Astrocyte (in vitro differentiated cells and primary cell): ENCODE measurements around the gene CLEC4A.

Experiments used
- EZH2 ChIP-seq: IDR thresholded peaks from 2 replicates; pipeline ENCODE4 v1.6.1; 2012; ENCODE audit warnings: mild to moderate bottlenecking, low read length, inconsistent platforms; ENCODE audit not compliant: insufficient read depth
- TF ChIP-seq, protein P1 (sequence below): IDR thresholded peaks from 2 replicates; pipeline ENCODE4 v1.5.1; 2011; ENCODE audit warnings: low read depth, mild to moderate bottlenecking, inconsistent platforms, low read length, moderate library complexity; ENCODE audit not compliant: insufficient read depth

DNA sequence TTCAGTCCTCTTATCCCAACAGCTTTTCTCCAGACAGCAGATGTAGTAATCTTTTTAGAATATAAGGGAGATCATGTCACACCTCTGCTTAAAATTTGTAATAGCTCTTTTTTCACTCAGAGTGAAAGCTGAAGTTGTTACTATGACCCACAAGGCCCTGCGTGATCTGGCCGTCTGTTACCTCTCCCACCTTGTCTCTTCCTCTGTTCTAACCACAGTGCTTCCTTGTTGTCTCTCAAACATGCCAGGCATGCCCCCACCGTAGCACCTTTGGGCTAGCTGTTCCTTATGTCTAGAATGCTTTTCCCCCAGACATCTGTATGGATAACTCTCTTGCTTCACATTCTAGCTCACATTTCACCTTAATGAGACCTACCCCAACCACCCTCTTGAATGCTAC is 34.8 kb upstream of the CLEC4A start:
- TF ChIP-seq, protein P1, sequence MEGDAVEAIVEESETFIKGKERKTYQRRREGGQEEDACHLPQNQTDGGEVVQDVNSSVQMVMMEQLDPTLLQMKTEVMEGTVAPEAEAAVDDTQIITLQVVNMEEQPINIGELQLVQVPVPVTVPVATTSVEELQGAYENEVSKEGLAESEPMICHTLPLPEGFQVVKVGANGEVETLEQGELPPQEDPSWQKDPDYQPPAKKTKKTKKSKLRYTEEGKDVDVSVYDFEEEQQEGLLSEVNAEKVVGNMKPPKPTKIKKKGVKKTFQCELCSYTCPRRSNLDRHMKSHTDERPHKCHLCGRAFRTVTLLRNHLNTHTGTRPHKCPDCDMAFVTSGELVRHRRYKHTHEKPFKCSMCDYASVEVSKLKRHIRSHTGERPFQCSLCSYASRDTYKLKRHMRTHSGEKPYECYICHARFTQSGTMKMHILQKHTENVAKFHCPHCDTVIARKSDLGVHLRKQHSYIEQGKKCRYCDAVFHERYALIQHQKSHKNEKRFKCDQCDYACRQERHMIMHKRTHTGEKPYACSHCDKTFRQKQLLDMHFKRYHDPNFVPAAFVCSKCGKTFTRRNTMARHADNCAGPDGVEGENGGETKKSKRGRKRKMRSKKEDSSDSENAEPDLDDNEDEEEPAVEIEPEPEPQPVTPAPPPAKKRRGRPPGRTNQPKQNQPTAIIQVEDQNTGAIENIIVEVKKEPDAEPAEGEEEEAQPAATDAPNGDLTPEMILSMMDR, result no peak
- no peak for TF ChIP-seq EZH2
